ENCODE results near the gene KCNG1. TPM values are rescaled to one million over a fixed set of nuclear protein-coding genes. Genes with fewer than 3 reads are reported as not detected.
A peak's percentile ranks its signal among the peaks of the same experiment; 100 is the strongest.

Gene KCNG1
- total and polyA plus RNA-seq, 2 of the 4 experiments (the other 2 are of a cell fraction), result 23.7 to 51.4 TPM

GRCh38 chr20:51008718-51009117, 14.2 kb downstream of the KCNG1 start:
- H2BK20ac ChIP-seq (ENCODE audit: low read depth, low read length), result no peak overlapping the region
- H3K56ac ChIP-seq (ENCODE audit: extremely low read depth, insufficient read depth, low read length), result no peak overlapping the region
- BruUV-seq (replicated peaks), result no TSS peak
- no peak overlapping the region for H4K5ac ChIP-seq (ENCODE audit: low read depth, low read length)
- TF ChIP-seq NFE2L2 (IDR thresholded peaks at IDR 0.05; ENCODE audit: low read depth, low read length) (no peak), ELK1 (IDR thresholded peaks at IDR 0.05; ENCODE audit: borderline replicate concordance, low read depth, low read length) (no peak), CTCF (conservative IDR thresholded peaks at IDR 0.05; ENCODE audit: low read depth, low read length) (no peak), BHLHE40 (IDR thresholded peaks at IDR 0.05; ENCODE audit: low read depth, low read length) (no peak), RCOR1 (IDR thresholded peaks at IDR 0.05; ENCODE audit: insufficient replicate concordance, low read length) (no peak), MXI1 (IDR thresholded peaks at IDR 0.05; ENCODE audit: borderline replicate concordance, low read depth, low read length) (no peak), FOS (IDR thresholded peaks at IDR 0.05; ENCODE audit: low read depth, low read length) (no peak), CHD1 (IDR thresholded peaks at IDR 0.05; ENCODE audit: low read depth, low read length) (no peak), CEBPB (IDR thresholded peaks at IDR 0.05; ENCODE audit: low read depth, low read length) (no peak), RFX5 (IDR thresholded peaks at IDR 0.05; ENCODE audit: low read depth, low read length) (no peak), USF2 (IDR thresholded peaks at IDR 0.05; ENCODE audit: low read depth, low read length) (no peak), POLR2A (IDR thresholded peaks at IDR 0.05; ENCODE audit: low read depth, low read length) (no peak), RAD21 (IDR thresholded peaks at IDR 0.05; ENCODE audit: low read length) (no peak)
- no peaks in the 10 kb centered on the region for H3K9me3 ChIP-seq (ENCODE audit: control insufficient read depth, insufficient read depth, low read length)
- ChIA-PET POLR2A (ENCODE audit: unreplicated experiment) (no interaction called here), CTCF (no interaction called here)
- no peaks in the 10 kb centered on the region for H3K4me1 ChIP-seq (ENCODE audit: control insufficient read depth, insufficient read depth, low read length)
- H2AK5ac ChIP-seq (ENCODE audit: low read depth, low read length), result no peak overlapping the region
- DNase-seq (no peak), ATAC-seq (ENCODE audit: low read depth) (no peak)
- peaks cover 26% of the 10 kb centered on the region for H3K36me3 ChIP-seq (ENCODE audit: control insufficient read depth, insufficient read depth, low read length)
- no peak overlapping the region for H2AK9ac ChIP-seq (replicated peaks; ENCODE audit: low read depth, low read length, poor library complexity)
- in situ Hi-C loops (cut with MboI; ENCODE audit: low sequenced_read_pairs), result no loop called here
- no peak overlapping the region for H4K8ac ChIP-seq (ENCODE audit: low read depth in 2 of 2, low read length in 2 of 2)
- no peak overlapping the region for H4K91ac ChIP-seq (ENCODE audit: insufficient read depth, low read depth, low read length)
- H3K9ac ChIP-seq (ENCODE audit: low read depth, low read length), result no peak overlapping the region
- H4K20me1 ChIP-seq (ENCODE audit: insufficient read depth, low read length), result peaks cover 5% of the 10 kb centered on the region
- H2BK5ac ChIP-seq (ENCODE audit: low read depth, low read length, poor library complexity, severe bottlenecking), result no peak overlapping the region
- H3K27me3 ChIP-seq (ENCODE audit: control insufficient read depth, insufficient read depth, low read length), result no peaks in the 10 kb centered on the region
- no peak overlapping the region for H3K23ac ChIP-seq (ENCODE audit: low read depth, low read length)
- no peak overlapping the region for H2BK15ac ChIP-seq (ENCODE audit: low read depth, low read length)
- peak overlapping the region; percentile 5 for H2AFZ ChIP-seq (replicated peaks; ENCODE audit: low read length, poor library complexity)
- no peak overlapping the region for H2BK120ac ChIP-seq (ENCODE audit: low read depth, low read length)
- intact Hi-C loops (cut with micrococcal nuclease), result no loop called here
- dilution Hi-C loops (cut with HindIII; ENCODE audit: low sequenced_read_pairs, unreplicated experiment), result no loop called here
- H3K4me3 ChIP-seq (ENCODE audit: insufficient read depth, low read depth, low read length), result no peak overlapping the region
- H3K79me1 ChIP-seq (ENCODE audit: low read depth in 1 of 2, low read length in 2 of 2), result peaks cover 33 to 48% of the 10 kb centered on the region in 2 experiments
- H3K4me2 ChIP-seq (ENCODE audit: low read depth, low read length), result no peak overlapping the region
- H3K9me1 ChIP-seq (ENCODE audit: insufficient read depth, low read length), result no peaks in the 10 kb centered on the region
- H3K27ac ChIP-seq (ENCODE audit: insufficient read depth, low read length), result no peak overlapping the region
- WGBS, 2 experiments (ENCODE audit: extremely low coverage in 2 of 2, insufficient read length in 1 of 2), result 100% methylated on average over 1 of the region's 5 CpGs; no CpG with 5 or more reads in 1 of the 2 experiments
- no peak overlapping the region for H3K14ac ChIP-seq (replicated peaks; ENCODE audit: low read depth, low read length)
- H3K18ac ChIP-seq (ENCODE audit: low read depth, low read length), result no peak overlapping the region
- no peak overlapping the region for H3K4ac ChIP-seq (ENCODE audit: low read depth, low read length)

Measured in IMR-90 (cell line).